HG03432 (cell line): Measurements from ENCODE around the gene UGT3A2.
"Not testable (repeated sequence)": the region's sequence is repeated elsewhere in the genome, so short reads cannot be mapped to it uniquely, and the experiment has no call there.

Experiments used
- ATAC-seq: cut with Tn5 transposase; IDR thresholded peaks from one replicate; pipeline ENCODE4 v1.9.1; 2021; ENCODE audit warnings: mild to moderate bottlenecking, moderate library complexity; ENCODE audit not compliant: unreplicated experiment

UGT3A2 gene

GRCh38 chr5:36054647-36055046 is 12.0 kb downstream of the UGT3A2 start:
- ATAC-seq, result no peak

GRCh38 chr5:36052538-36052937 is 14.1 kb downstream of the UGT3A2 start:
- ATAC-seq, result no peak

- ATAC-seq, result no peak
These were observed 16.7 kb downstream of the UGT3A2 start for GRCh38 chr5:36049949-36050348.

GRCh38 chr5:36047384-36048160 is 19.1 kb downstream of the UGT3A2 start:
- ATAC-seq, result no peak

GRCh38 chr5:36045895-36046294 is 20.8 kb downstream of the UGT3A2 start:
- ATAC-seq, result no peak

GRCh38 chr5:36041537-36041845 is 25.2 kb downstream of the UGT3A2 start:
- no peak for ATAC-seq

GRCh38 chr5:36040651-36041536 is 25.8 kb downstream of the UGT3A2 start:
- ATAC-seq, result no peak

GRCh38 chr5:36035696-36036095 is 31.0 kb downstream of the UGT3A2 start:
- no peak for ATAC-seq

GRCh38 chr5:36034536-36035134 is 32.0 kb downstream of the UGT3A2 start:
- ATAC-seq, result not testable (repeated sequence)

- ATAC-seq, result no peak
These were observed 33.2 kb downstream of the UGT3A2 start for GRCh38 chr5:36033486-36033885.

- no peak for ATAC-seq
These were observed 33.6 kb downstream of the UGT3A2 start for GRCh38 chr5:36033047-36033446.

GRCh38 chr5:36031223-36031622 is 35.5 kb downstream of the UGT3A2 start:
- ATAC-seq, result no peak

- ATAC-seq, result no peak
These were observed 36.8 kb downstream of the UGT3A2 start for GRCh38 chr5:36029914-36030313.

GRCh38 chr5:36028816-36029465 is 37.7 kb downstream of the UGT3A2 start:
- no peak for ATAC-seq

- ATAC-seq, result no peak
These were observed 39.0 kb downstream of the UGT3A2 start for GRCh38 chr5:36027711-36028110.

GRCh38 chr5:36026706-36027465 is 39.8 kb downstream of the UGT3A2 start:
- no peak for ATAC-seq

GRCh38 chr5:36022246-36022645 is 44.4 kb downstream of the UGT3A2 start:
- ATAC-seq, result not testable (repeated sequence)

- ATAC-seq, result not testable (repeated sequence)
These were observed 47.1 kb downstream of the UGT3A2 start for GRCh38 chr5:36019584-36019983.

- no peak for ATAC-seq
These were observed 49.1 kb downstream of the UGT3A2 start for GRCh38 chr5:36017622-36018021.

GRCh38 chr5:36017004-36017403 is 49.7 kb downstream of the UGT3A2 start:
- ATAC-seq, result no peak
